DMS79 (cell line): Measurements from ENCODE around the gene THOC5.
"Not testable (repeated sequence)": the region's sequence is repeated elsewhere in the genome, so short reads cannot be mapped to it uniquely, and the experiment has no call there.

Experiments
- DNase-seq: peaks from one replicate; lab custom pipeline; 2025; lab: John Stamatoyannopoulos, UW

The THOC5 gene

GRCh38 chr22:29559853-29560252 is 6.3 kb upstream of the THOC5 start:
- no peak for DNase-seq

- no peak for DNase-seq
These were observed 5.5 kb upstream of the THOC5 start for GRCh38 chr22:29559030-29559429.

GRCh38 chr22:29555065-29555644 is 1.6 kb upstream of the THOC5 start:
- DNase-seq, result no peak

- not testable (repeated sequence) for DNase-seq
These were observed 1.2 kb downstream of the THOC5 start for GRCh38 chr22:29552357-29552756.

GRCh38 chr22:29550005-29550404 is 3.6 kb downstream of the THOC5 start:
- no peak for DNase-seq

GRCh38 chr22:29545045-29545444 is 8.5 kb downstream of the THOC5 start:
- not testable (repeated sequence) for DNase-seq

- no peak for DNase-seq
These were observed 11.7 kb downstream of the THOC5 start for GRCh38 chr22:29541845-29542244.

- no peak for DNase-seq
These were observed 14.5 kb downstream of the THOC5 start for GRCh38 chr22:29539105-29539504.

GRCh38 chr22:29536411-29536810 is 17.1 kb downstream of the THOC5 start:
- no peak for DNase-seq

GRCh38 chr22:29531419-29531818 is 22.1 kb downstream of the THOC5 start:
- no peak for DNase-seq

GRCh38 chr22:29530716-29531115 is 22.8 kb downstream of the THOC5 start:
- no peak for DNase-seq

GRCh38 chr22:29528144-29528543 is 25.4 kb downstream of the THOC5 start:
- no peak for DNase-seq

GRCh38 chr22:29524442-29525191 is 28.9 kb downstream of the THOC5 start:
- no peak for DNase-seq

GRCh38 chr22:29523761-29524160 is 29.8 kb downstream of the THOC5 start:
- DNase-seq, result no peak

- no peak for DNase-seq
These were observed 32.0 kb downstream of the THOC5 start for GRCh38 chr22:29521526-29521925.

- DNase-seq, result no peak
These were observed 32.7 kb downstream of the THOC5 start for GRCh38 chr22:29520851-29521250.

- no peak for DNase-seq
These were observed 33.6 kb downstream of the THOC5 start for GRCh38 chr22:29519996-29520395.

GRCh38 chr22:29518427-29518826 is 35.1 kb downstream of the THOC5 start:
- DNase-seq, result no peak

- no peak for DNase-seq
These were observed 36.2 kb downstream of the THOC5 start for GRCh38 chr22:29517215-29517908.

- no peak for DNase-seq
These were observed 41.5 kb downstream of the THOC5 start for GRCh38 chr22:29512031-29512430.

- DNase-seq, result no peak
These were observed 42.3 kb downstream of the THOC5 start for GRCh38 chr22:29511126-29511862.

GRCh38 chr22:29510542-29510941 is 43.0 kb downstream of the THOC5 start:
- no peak for DNase-seq

- DNase-seq, result no peak
These were observed 43.7 kb downstream of the THOC5 start for GRCh38 chr22:29509815-29510214.
